A172 (cell line): ENCODE data around the gene TRDN. TPM values are rescaled to one million over a fixed set of nuclear protein-coding genes. Genes with fewer than 3 reads are reported as not detected.
"Not testable (repeated sequence)": the region's sequence is repeated elsewhere in the genome, so short reads cannot be mapped to it uniquely, and the experiment has no call there.

ENCODE experiments used
- DNase-seq: peaks from one replicate; pipeline ENCODE4 v3.0.0-alpha.2; 2015; ENCODE audit warnings: low spot score
- total RNA-seq: library from RNA; depleted of rRNA; stranded (reverse); fragments of >200 nt; shearing (Covaris generic); gene quantifications from 2 replicates; pipeline ENCODE4 v1.2.3, GENCODE V29; 2014

The TRDN gene
- total RNA-seq, 1 experiment from 2014 or later = 0.09 TPM

DNA sequence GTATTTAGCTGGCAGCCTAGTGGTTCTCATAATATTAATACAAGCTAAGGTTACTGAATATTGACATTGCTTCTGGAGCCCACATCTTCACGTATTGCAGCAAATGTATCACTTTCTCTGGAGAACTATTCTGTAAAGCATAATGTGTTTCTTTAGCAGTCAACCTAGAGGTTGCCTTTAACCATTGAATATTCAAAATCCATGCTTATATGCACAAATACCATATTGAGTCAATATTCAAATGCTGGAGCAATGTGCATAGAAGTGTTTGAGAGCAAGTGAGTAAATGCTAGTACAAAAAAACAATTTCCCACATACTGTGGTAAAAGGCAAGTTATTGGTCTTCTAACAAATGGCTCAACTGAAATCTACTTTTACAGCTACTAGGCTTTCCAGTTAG, 231.8 kb downstream of the TRDN start:
- no peak for DNase-seq

DNA sequence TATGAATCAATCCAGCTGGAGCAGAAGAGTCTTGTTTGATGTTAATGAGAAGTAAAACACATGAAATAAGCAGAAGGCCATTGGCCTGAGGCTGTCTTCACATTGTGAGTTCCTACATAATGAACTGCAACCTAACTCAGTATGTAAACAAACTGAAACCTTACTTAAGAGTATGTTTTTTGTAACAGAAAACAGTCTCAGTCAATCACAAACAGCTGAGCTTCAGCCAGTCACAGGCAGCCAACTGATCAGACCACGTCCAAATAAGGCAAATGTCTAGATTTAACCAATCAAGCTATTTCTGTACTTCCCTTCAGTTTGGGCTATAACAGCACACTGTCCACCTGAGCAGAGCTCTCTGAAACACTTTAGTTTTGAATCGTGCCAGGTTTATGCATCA, 234.7 kb downstream of the TRDN start:
- DNase-seq = peak; percentile 7

GRCh38 chr6:123398072-123398471, 238.7 kb downstream of the TRDN start:
- DNase-seq = no peak

- peak; percentile 23 for DNase-seq
Observed at GRCh38 chr6:123393331-123393730, 243.4 kb downstream of the TRDN start.

- DNase-seq = no peak
Observed at GRCh38 chr6:123383718-123384117, 253.0 kb downstream of the TRDN start.

GRCh38 chr6:123380257-123380656, 256.5 kb downstream of the TRDN start:
- DNase-seq = peak; percentile 61

DNA sequence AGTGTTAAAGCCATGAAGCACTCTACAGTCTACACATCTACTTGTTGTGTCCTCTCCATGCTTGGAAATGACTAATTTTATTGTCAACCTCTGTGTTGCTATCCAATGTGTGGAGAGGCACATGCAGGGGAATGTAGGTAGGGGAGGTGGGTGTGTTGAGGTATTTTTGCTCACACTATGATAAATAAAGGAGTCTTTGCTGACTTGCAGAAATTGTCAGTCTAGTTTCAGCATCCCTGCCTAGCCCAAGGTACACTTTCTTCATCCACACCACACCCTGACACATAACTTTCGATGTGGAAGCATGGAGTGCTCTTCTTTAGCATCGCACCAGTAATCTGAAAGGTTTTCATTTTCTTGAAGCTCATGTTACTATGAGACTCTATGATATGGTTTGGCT, 264.0 kb downstream of the TRDN start:
- no peak for DNase-seq

GRCh38 chr6:123363912-123364311, 272.8 kb downstream of the TRDN start:
- no peak for DNase-seq

GRCh38 chr6:123360359-123360758, 276.4 kb downstream of the TRDN start:
- no peak for DNase-seq

GRCh38 chr6:123352705-123353104, 284.0 kb downstream of the TRDN start:
- no peak for DNase-seq

DNA sequence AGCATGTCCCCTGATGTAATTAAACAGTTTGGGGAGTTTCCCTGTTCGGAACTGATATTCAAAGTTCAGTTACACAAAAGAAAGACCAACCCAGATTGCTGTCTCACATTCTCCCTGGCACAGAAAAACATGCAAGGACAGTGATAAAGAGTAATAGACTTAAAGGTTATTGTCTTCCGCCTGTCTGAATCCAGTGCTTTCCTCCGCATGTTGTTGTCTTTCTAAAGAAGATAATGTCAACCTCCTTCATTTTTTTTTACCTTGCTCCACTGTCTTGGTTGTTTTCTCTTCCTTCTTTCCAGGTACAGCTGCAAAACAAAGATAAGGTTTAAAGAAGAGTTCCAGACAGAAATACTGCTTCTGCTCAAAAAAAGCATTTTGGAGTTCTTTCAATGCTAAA, 284.5 kb downstream of the TRDN start:
- DNase-seq = no peak

DNA sequence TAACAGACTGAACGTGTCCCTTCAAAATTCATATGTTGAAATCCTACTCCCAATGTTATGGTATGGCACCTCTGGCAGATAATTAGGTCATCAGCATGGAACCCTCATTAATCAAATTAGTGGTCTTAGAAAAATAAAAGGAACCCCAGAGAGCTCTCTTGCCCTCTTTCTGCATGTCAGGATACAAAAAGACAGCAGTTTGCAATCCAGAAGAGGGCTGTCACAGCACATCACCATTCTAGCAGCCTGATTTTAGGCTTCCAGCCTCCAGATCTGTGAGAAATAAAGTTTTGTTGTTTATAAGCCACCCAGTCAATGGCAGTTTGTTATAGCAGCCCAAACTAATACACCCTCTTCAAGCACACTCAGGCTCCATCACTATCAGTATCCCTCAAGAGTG, 292.9 kb downstream of the TRDN start:
- no peak for DNase-seq

DNA sequence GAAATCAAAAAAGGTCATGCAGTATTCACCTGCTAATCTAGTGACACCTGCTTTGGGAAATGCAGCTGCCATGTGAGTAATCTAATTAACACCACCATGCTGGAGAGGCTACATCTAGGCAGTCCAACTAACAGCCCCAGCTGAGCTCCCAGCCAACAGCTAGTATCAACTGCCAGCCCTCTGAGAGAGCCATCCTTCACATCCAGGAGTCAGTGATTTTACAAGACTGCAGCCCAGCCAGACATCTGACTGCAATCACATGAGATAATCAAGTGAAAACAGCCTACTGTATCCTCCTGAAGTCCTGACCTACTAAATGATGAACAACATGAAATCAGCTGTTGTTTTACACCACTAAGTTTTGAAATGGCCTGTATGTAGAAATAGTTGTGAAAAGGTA, 298.4 kb downstream of the TRDN start:
- DNase-seq = no peak

DNA sequence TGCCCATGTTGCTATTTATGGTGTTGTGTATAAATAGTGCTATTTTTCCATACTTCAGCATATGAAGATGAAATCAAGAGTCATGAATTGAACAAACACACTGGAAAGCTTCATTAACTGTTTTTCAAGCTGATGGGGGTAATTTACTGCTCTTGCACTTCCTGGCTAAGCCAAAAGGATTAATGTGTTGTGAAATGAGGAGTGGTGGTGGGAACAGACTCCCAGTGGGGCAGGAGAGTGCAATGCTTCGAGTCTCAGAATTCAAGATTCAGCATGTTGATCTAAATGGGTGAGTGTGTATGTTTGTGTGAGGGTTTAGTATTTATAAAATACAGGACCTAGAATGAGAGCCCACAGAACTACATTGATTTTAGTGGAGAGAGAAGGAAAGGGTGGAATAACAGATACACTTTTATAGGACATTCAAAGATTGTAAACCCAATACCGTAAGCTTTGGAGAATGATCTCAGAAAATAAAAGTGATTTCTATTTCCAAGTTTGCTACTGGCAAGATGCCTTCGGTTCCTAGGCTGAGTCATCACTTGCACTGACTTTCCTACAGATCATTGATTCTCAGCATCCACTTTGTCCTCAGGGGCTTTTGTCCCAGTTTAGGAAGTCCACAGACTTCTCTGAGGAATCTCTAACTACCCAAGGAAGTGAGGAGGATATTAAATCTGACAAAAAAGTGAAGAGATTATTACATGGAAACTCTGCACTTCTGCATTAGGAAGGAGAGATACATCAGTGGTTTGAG, 303.6 kb downstream of the TRDN start:
- DNase-seq = no peak

DNA sequence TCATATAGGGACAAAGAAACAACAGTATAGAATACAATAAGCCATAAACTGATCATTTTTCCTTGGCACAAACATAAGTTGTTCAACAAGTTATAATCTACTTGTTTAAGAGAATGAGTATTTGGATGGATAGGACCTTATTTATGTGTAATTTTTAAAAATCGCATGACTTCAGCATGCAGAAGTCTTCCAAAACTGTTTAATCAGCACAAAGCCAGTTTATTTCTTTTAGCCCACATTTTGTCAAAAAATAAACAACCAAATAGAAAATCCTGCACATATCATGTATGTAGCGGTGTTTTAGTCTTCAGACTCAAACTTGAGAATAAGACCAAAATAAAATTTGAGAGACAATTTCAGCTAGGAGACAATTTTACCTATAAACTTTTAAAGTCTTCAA, 304.7 kb downstream of the TRDN start:
- DNase-seq = no peak

DNA sequence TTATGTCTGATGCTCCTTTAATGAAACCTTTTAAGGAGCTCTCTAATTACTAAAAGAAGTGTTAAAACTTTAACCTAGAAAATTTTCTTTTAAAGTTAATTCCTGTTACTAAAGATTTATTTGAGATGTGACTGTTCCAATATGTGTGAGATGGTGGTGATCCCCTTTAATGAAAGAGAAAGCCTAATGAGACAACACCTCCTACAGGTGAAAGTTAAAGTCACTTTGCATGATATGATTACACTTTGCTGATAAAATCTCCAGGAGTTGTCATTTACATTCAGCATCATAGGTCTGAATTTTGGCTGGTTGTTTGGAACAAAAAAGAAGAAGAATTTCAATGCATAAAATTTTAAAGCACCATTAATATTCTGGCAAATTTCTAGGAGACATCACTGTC, 307.4 kb downstream of the TRDN start:
- DNase-seq = no peak

DNA sequence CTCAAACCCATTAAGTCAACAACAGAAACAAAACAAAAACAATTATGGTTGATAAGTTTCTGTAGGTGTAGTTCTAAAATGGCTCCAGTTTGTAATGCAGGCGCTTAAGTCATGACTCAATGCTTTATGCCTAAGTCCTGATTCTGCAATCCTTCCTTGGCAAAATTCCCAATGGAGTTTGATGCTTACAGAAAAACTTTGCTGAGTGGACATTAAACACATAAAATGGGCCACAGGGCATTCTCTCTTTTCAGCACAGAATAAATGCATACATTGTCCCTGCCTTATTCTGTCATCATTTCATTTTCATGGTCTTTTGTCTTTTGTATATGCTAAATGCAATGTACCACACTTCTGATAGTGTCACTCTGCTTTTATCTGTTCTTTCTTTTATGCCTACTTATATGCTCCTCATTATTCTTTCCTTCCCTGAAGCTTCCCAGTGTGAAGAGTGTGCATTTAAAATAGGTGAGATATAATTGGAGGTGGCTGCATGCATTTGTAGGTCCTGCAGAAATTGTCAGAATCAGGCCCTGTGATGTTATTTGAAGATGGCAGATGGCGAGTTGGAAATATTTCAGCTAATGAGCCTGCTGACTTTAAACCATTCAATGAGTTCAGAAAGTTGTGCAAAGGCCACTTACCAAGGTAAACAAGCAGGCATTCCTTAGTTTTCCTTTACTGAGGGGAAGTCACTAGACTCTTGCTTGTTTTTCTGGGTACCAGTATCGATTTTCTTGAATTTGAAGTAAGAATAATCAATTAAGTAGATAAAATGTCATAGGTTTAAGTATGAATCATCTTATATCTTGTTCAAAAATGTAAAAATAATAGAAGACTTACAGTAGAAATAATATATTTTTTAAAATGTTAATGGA, 313.1 kb downstream of the TRDN start:
- peak; percentile 5 for DNase-seq

DNA sequence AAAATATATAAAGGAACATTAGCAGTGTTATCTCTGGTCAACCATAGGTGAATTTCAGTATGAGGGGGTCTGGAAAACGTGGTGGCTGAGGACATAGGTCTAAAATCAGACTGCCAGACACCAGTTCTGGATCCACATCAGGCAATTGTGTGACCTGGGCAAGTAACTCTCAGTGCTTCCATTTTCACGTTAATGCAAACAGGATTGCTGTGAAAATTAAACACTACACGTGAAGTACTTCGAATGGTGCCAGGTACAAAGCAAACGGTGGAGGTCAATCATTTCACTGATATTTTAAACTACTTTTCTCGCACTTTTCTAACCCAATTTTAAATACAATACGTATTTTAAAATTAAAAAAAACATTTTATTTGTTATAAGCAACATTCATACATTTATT, 315.7 kb downstream of the TRDN start:
- no peak for DNase-seq

- no peak for DNase-seq
Observed at GRCh38 chr6:123316733-123317323, 319.9 kb downstream of the TRDN start.

GRCh38 chr6:123314459-123314858, 322.3 kb downstream of the TRDN start:
- DNase-seq = not testable (repeated sequence)

GRCh38 chr6:123309130-123309529, 327.6 kb downstream of the TRDN start:
- DNase-seq = no peak

GRCh38 chr6:123306334-123306733, 330.4 kb downstream of the TRDN start:
- DNase-seq = no peak

DNA sequence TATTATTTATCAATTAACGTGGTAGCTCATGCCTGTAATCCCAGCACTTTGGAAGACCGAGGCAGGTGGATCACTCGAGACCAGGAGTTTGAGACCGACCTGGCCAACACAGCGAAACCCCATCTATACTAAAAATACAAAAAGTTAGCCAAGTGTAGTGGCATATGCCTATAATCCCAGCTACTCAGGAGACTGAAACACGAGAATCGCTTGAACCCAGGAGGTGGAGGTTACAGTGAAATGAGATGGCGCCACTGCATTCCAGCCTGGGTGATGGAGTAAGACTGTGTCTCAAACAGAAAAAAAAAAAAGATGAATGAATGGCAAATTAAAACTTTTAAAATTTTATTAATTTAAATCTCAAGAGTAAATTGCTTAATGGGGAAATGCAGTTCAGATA, 341.1 kb downstream of the TRDN start:
- no peak for DNase-seq
